Large intestine (tissue), 3 donors: Measurements from ENCODE around the gene FBP1. TPM values are rescaled to one million over a fixed set of nuclear protein-coding genes. Genes with fewer than 3 reads are reported as not detected.

Experiments used
- DNase-seq, 2 donors: peaks; one replicate each; pipeline versions ENCODE4 v3.0.0 to v3.0.0-alpha.2; 2013
- H3K27ac ChIP-seq: one replicate; pipeline ENCODE4 v1.5.1; 2013; ENCODE audit warnings: low read length
- H3K27me3 ChIP-seq: 2 replicates; pipeline ENCODE4 v1.6.1; 2013; ENCODE audit warnings: low read length; ENCODE audit not compliant: control insufficient read depth, insufficient read depth
- H3K36me3 ChIP-seq: 2 replicates; pipeline ENCODE4 v1.6.1; 2013; ENCODE audit warnings: low read length; ENCODE audit not compliant: control insufficient read depth, insufficient read depth
- H3K4me1 ChIP-seq: one replicate; pipeline ENCODE4 v1.6.1; 2013; ENCODE audit warnings: low read length; ENCODE audit not compliant: control insufficient read depth, insufficient read depth
- H3K4me3 ChIP-seq: one replicate; pipeline ENCODE4 v1.5.1; 2013; ENCODE audit warnings: low read length
- H3K9me3 ChIP-seq: one replicate; pipeline ENCODE4 v1.6.1; 2013; ENCODE audit warnings: mild to moderate bottlenecking, low read depth, low read length, moderate library complexity; ENCODE audit not compliant: control insufficient read depth
- WGBS: methylation state at CpG from one replicate; pipeline ENCODE4 v1.1.5; 2013; ENCODE audit warnings: low lambda C conversion rate; ENCODE audit not compliant: insufficient coverage; 5-methylcytosine and 5-hydroxymethylcytosine counted together
- polyA plus RNA-seq: library from polyadenylated mRNA; unstranded; fragments of 120-200 nt; gene quantifications from one replicate; pipeline ENCODE4 v1.2.1, GENCODE V29; 2013

The FBP1 gene
- polyA plus RNA-seq, 1 donor = 259 TPM

GRCh38 chr9:94657021-94657725 is 17.9 kb upstream of the FBP1 start:
- Histone ChIP-seq H3K27me3 (no peaks in the 10 kb centered on the region), H3K9me3 (no peaks in the 10 kb centered on the region), H3K4me1 (peaks cover under 1% of the 10 kb centered on the region), H3K36me3 (no peaks in the 10 kb centered on the region), H3K27ac (no peak overlapping the region), H3K4me3 (no peak overlapping the region)
- no CpG with 5 or more reads among the region's 4 CpGs for WGBS
- DNase-seq = no peak

- no peaks in the 10 kb centered on the region for H3K4me1 ChIP-seq
- no peaks in the 10 kb centered on the region for H3K36me3 ChIP-seq
- WGBS = 60% methylated on average over 1 of the region's 6 CpGs
- no peaks in the 10 kb centered on the region for H3K9me3 ChIP-seq
- no peak for DNase-seq
- no peaks in the 10 kb centered on the region for H3K27me3 ChIP-seq
- H3K27ac ChIP-seq = no peak overlapping the region
- no peak overlapping the region for H3K4me3 ChIP-seq
Observed at GRCh38 chr9:94656200-94656599, 16.9 kb upstream of the FBP1 start.

- H3K4me1 ChIP-seq = no peaks in the 10 kb centered on the region
- H3K27ac ChIP-seq = no peak overlapping the region
- no peaks in the 10 kb centered on the region for H3K9me3 ChIP-seq
- H3K36me3 ChIP-seq = no peaks in the 10 kb centered on the region
- DNase-seq = no peak
- no peaks in the 10 kb centered on the region for H3K27me3 ChIP-seq
- H3K4me3 ChIP-seq = no peak overlapping the region
- WGBS = 80% methylated on average over 1 of the region's 10 CpGs
Observed at GRCh38 chr9:94655739-94656138, 16.4 kb upstream of the FBP1 start.

GRCh38 chr9:94654165-94654894 is 15.0 kb upstream of the FBP1 start:
- DNase-seq = no peak
- Histone ChIP-seq H3K27me3 (no peaks in the 10 kb centered on the region), H3K9me3 (no peaks in the 10 kb centered on the region), H3K4me1 (no peaks in the 10 kb centered on the region), H3K27ac (no peak overlapping the region), H3K4me3 (no peak overlapping the region), H3K36me3 (no peaks in the 10 kb centered on the region)
- WGBS = no CpG with 5 or more reads among the region's 10 CpGs

GRCh38 chr9:94650949-94651348 is 11.6 kb upstream of the FBP1 start:
- Histone ChIP-seq H3K9me3 (no peaks in the 10 kb centered on the region), H3K4me3 (no peak overlapping the region), H3K27ac (no peak overlapping the region), H3K4me1 (no peaks in the 10 kb centered on the region), H3K27me3 (no peaks in the 10 kb centered on the region), H3K36me3 (no peaks in the 10 kb centered on the region)
- 100% methylated on average over 1 of the region's 4 CpGs for WGBS
- no peak for DNase-seq

- DNase-seq = no peak
- 89% methylated on average over 3 of the region's 12 CpGs for WGBS
- Histone ChIP-seq H3K27me3 (no peaks in the 10 kb centered on the region), H3K36me3 (no peaks in the 10 kb centered on the region), H3K27ac (no peak overlapping the region), H3K4me1 (peaks cover 2% of the 10 kb centered on the region), H3K4me3 (no peak overlapping the region), H3K9me3 (no peaks in the 10 kb centered on the region)
Observed at GRCh38 chr9:94649100-94649819, 9.9 kb upstream of the FBP1 start.

GRCh38 chr9:94648185-94648584 is 8.9 kb upstream of the FBP1 start:
- DNase-seq = no peak
- H3K27ac ChIP-seq = no peak overlapping the region
- no peaks in the 10 kb centered on the region for H3K9me3 ChIP-seq
- H3K4me1 ChIP-seq = peaks cover 2% of the 10 kb centered on the region
- H3K27me3 ChIP-seq = no peaks in the 10 kb centered on the region
- H3K4me3 ChIP-seq = no peak overlapping the region
- no peaks in the 10 kb centered on the region for H3K36me3 ChIP-seq
- WGBS = 92% methylated on average over 2 of the region's 2 CpGs

GRCh38 chr9:94645901-94646300 is 6.6 kb upstream of the FBP1 start:
- H3K27me3 ChIP-seq = no peaks in the 10 kb centered on the region
- DNase-seq = peak in 1 of 2 donors; percentile 44
- H3K27ac ChIP-seq = no peak overlapping the region
- no peaks in the 10 kb centered on the region for H3K36me3 ChIP-seq
- H3K9me3 ChIP-seq = no peaks in the 10 kb centered on the region
- no peak overlapping the region for H3K4me3 ChIP-seq
- peaks cover 2% of the 10 kb centered on the region for H3K4me1 ChIP-seq
- WGBS = no CpG with 5 or more reads among the region's 6 CpGs

GRCh38 chr9:94644543-94644942 is 5.2 kb upstream of the FBP1 start:
- Histone ChIP-seq H3K4me1 (peaks cover 8% of the 10 kb centered on the region), H3K36me3 (no peaks in the 10 kb centered on the region), H3K27me3 (no peaks in the 10 kb centered on the region), H3K27ac (no peak overlapping the region), H3K4me3 (no peak overlapping the region), H3K9me3 (no peaks in the 10 kb centered on the region)
- no peak for DNase-seq
- WGBS = no CpG with 5 or more reads among the region's 5 CpGs

GRCh38 chr9:94643741-94644140 is 4.4 kb upstream of the FBP1 start:
- H3K9me3 ChIP-seq = no peaks in the 10 kb centered on the region
- DNase-seq = no peak
- WGBS = no CpG with 5 or more reads among the region's 4 CpGs
- H3K4me1 ChIP-seq = peaks cover 8% of the 10 kb centered on the region
- no peak overlapping the region for H3K27ac ChIP-seq
- H3K4me3 ChIP-seq = no peak overlapping the region
- H3K27me3 ChIP-seq = peaks cover 4% of the 10 kb centered on the region
- no peaks in the 10 kb centered on the region for H3K36me3 ChIP-seq
